ENCODE measurements around the gene TRIM17.

DNA sequence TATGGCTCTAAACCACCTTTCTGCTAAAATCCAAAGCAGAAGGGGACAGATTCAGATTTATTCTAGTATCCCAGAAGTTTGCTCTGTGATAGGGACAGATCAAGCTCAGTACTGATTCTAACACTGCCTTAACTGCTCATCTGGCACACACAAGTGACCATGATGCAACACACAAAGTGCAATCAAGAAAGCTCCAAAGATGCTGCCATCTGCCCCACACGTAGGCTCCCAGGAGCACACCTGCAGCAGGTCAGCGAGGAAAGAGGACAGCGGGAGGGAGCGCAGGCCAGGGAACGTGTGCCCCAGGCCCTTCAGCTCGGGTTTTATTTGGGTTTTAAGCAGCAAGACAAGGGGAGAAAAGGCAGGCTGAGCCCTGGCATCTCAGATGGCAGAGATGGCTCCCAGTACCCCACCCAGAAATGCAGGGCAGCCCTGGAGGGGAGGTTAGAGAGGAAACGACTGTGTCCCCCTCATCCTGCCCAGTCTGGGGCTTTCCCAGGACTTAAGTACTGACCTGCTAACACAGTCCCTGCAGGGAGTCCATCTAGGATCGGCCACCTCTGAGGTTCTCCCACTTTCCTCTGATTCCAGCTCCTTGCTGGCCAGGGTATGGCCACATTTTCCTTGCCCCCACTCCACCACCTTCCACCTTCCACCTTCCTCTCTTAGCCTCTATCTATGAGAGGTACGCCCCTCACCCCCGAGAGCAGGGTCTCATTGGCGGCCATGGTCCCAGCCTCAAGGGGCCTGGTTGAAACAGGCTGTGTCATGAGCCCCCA lies 11.3 kb downstream of the TRIM17 start:
- TF ChIP-seq POLR2A (IDR thresholded peaks at IDR 0.05; ENCODE audit: low read length), result no peak
- TF ChIP-seq GATA1 (IDR thresholded peaks at IDR 0.05; ENCODE audit: low read depth, low read length), result no peak
